Endothelial cell of umbilical vein (primary cell): ENCODE results near the gene SLC38A2. TPM values are rescaled to one million over a fixed set of nuclear protein-coding genes. Genes with fewer than 3 reads are reported as not detected.

Experiments
- BruUV-seq: library from RNA; stranded (reverse); fragments of 400-500 nt; replicated peaks from 2 replicates; lab custom pipeline; 2021; lab: Mats Ljungman, UMichigan
- CTCF ChIA-PET: fragments of 300-600, 350-600 bp; sonication (Branson Sonifier 250); formaldehyde crosslinking; loops from one replicate; lab custom pipeline; 2021; ENCODE audit warnings: antibody characterized with exemption, inconsistent platforms; lab: Charles Lee
- POLR2A ChIA-PET: fragments of 300-600, 350-600 bp; sonication (Branson Sonifier 250); formaldehyde crosslinking; loops from one replicate; lab custom pipeline; 2021; ENCODE audit warnings: antibody characterized with exemption, inconsistent platforms; lab: Charles Lee
- DNase-seq: peaks from one replicate; pipeline ENCODE4 v3.0.0-alpha.2; 2011; ENCODE audit warnings: low read depth, low spot score
- FAIRE-seq: peaks from 2 replicates; lab custom pipeline; 2011; peaks lifted over from hg19 to GRCh38; lab: Jason Lieb, UNC
- H2AFZ ChIP-seq: 2 replicates; pipeline ENCODE4 v1.6.0; 2012; ENCODE audit warnings: low read depth, low read length, control low read depth, inconsistent platforms
- H3K27ac ChIP-seq: 2 replicates; pipeline ENCODE4 v1.5.1; 2011; ENCODE audit warnings: low read depth, mild to moderate bottlenecking, control low read depth, low read length, moderate library complexity; ENCODE audit not compliant: insufficient read depth
- H3K27me3 ChIP-seq, 2 experiments: 2 replicates each; pipeline versions ENCODE4 v1.6.0 to v1.6.1; 2011; ENCODE audit warnings: low read length in 2 of 2, mixed read lengths in 1 of 2; ENCODE audit not compliant: control insufficient read depth in 2 of 2, insufficient read depth in 2 of 2
- H3K36me3 ChIP-seq, 2 experiments: 2 replicates in 1 of 2; 3 replicates in 1 of 2; pipeline ENCODE4 v1.5.1; 2011; ENCODE audit warnings: low read length in 2 of 2, mild to moderate bottlenecking in 1 of 2, moderate library complexity in 1 of 2; ENCODE audit not compliant: control insufficient read depth in 2 of 2, insufficient read depth in 2 of 2; ENCODE audit errors: extremely low read depth in 1 of 2
- H3K4me1 ChIP-seq: 3 replicates; pipeline ENCODE4 v1.5.1; 2011; ENCODE audit warnings: mild to moderate bottlenecking, low read length; ENCODE audit not compliant: control insufficient read depth, insufficient read depth; ENCODE audit errors: extremely low read depth
- H3K4me2 ChIP-seq: 2 replicates; pipeline ENCODE4 v1.6.1; 2011; ENCODE audit warnings: low read length, control low read depth, mixed read lengths; ENCODE audit not compliant: insufficient read depth
- H3K4me3 ChIP-seq, 3 experiments: fragments of 200-600 bp in 1 of 3; sonication (generic), shearing (Covaris generic) in 1 of 3; replicated peaks in 1 of 3; 2 replicates each; pipeline ENCODE4 v1.5.1; 2011 to 2016; ENCODE audit warnings: control low read depth in 3 of 3, low read length in 3 of 3, mild to moderate bottlenecking in 2 of 3, inconsistent platforms in 1 of 3, low read depth in 1 of 3, moderate library complexity in 1 of 3; ENCODE audit not compliant: insufficient read depth in 1 of 3
- H3K79me2 ChIP-seq: 2 replicates; pipeline ENCODE4 v1.6.0; 2012; ENCODE audit warnings: low read length, inconsistent platforms; ENCODE audit not compliant: control insufficient read depth, insufficient read depth
- H3K9ac ChIP-seq: replicated peaks from 2 replicates; pipeline ENCODE3; 2011; ENCODE audit warnings: low read length, control low read depth; ENCODE audit not compliant: insufficient read depth; ENCODE audit errors: extremely low read depth
- H3K9me1 ChIP-seq: replicated peaks from 3 replicates; pipeline ENCODE4 v1.6.0; 2011; ENCODE audit warnings: mild to moderate bottlenecking, low read length; ENCODE audit not compliant: control insufficient read depth, insufficient read depth; ENCODE audit errors: extremely low read depth
- H3K9me3 ChIP-seq: replicated peaks from 2 replicates; pipeline ENCODE4 v1.5.1; 2012; ENCODE audit warnings: low read length, inconsistent platforms; ENCODE audit not compliant: control insufficient read depth, insufficient read depth
- H4K20me1 ChIP-seq: replicated peaks from 2 replicates; pipeline ENCODE3; 2011; ENCODE audit warnings: mild to moderate bottlenecking, low read length; ENCODE audit not compliant: control insufficient read depth, insufficient read depth; ENCODE audit errors: extremely low read depth
- FOS ChIP-seq: IDR thresholded peaks from 2 replicates; pipeline ENCODE4 v1.6.1; 2011; ENCODE audit warnings: mild to moderate bottlenecking, low read length, moderate library complexity, borderline replicate concordance; ENCODE audit not compliant: insufficient read depth
- GATA2 ChIP-seq: IDR thresholded peaks from 2 replicates; pipeline ENCODE4 v1.7.0; 2011; ENCODE audit warnings: low read depth, mild to moderate bottlenecking, moderate library complexity, mixed read lengths, low read length; ENCODE audit not compliant: insufficient read length, insufficient read depth
- JUN ChIP-seq: IDR thresholded peaks from 2 replicates; pipeline ENCODE4 v1.6.1; 2011; ENCODE audit warnings: borderline replicate concordance, low read depth; ENCODE audit not compliant: insufficient read length, insufficient read depth
- MAX ChIP-seq: IDR thresholded peaks from 2 replicates; pipeline ENCODE4 v1.6.1; 2011; ENCODE audit not compliant: insufficient read depth, insufficient read length
- MYC ChIP-seq: IDR thresholded peaks from one replicate; pipeline ENCODE4 v1.6.1; 2011; ENCODE audit warnings: mild to moderate bottlenecking, low read depth, low read length
- POLR2A ChIP-seq: IDR thresholded peaks from 2 replicates; pipeline ENCODE4 v1.6.1; 2012; ENCODE audit warnings: low read depth, mild to moderate bottlenecking, control low read depth, low read length
- POLR2AphosphoS5 ChIP-seq: IDR thresholded peaks from 2 replicates; pipeline ENCODE4 v1.6.1; 2012; ENCODE audit warnings: low read depth, mild to moderate bottlenecking, control low read depth, low read length, moderate library complexity; ENCODE audit not compliant: insufficient read depth
- dilution Hi-C: fragments of 300-500 bp; cut with MboI; formaldehyde crosslinking; loops from one replicate; pipeline ENCODE4 v1.15.0; 2019; ENCODE audit warnings: low sequenced_read_pairs; ENCODE audit not compliant: extremely low pct_ligation_motif_present
- intact Hi-C: fragments of 100-400 bp; cut with micrococcal nuclease; formaldehyde crosslinking; loops from one replicate; pipeline ENCODE4 v1.10.0; 2022
- polyA plus RNA-seq, 4 experiments: library from polyadenylated mRNA; depleted of rRNA in 3 of 4; stranded (reverse) in 3 of 4; unstranded in 1 of 4; fragments of >200 nt; gene quantifications; 2 replicates each; pipeline versions ENCODE4 v1.2.1 to v1.2.3, GENCODE V29; 2011 to 2012; ENCODE audit warnings: missing spikeins in 1 of 4
- total RNA-seq: library from RNA; stranded (reverse); gene quantifications from 2 replicates; pipeline ENCODE4 v1.2.3, GENCODE V29; 2021

SLC38A2 gene
- total and polyA plus RNA-seq, 2 donors (not counting 3 experiments of a cell fraction or from before 2014, with no cell fraction given), result 267 to 427 TPM

- H3K9me1 ChIP-seq, result no peaks in the 10 kb centered on the region
- no peaks in the 10 kb centered on the region for H3K36me3 ChIP-seq
- no peak overlapping the region for H3K9ac ChIP-seq
- POLR2A ChIA-PET, result no interaction called here
- H4K20me1 ChIP-seq, result no peaks in the 10 kb centered on the region
- H3K4me1 ChIP-seq, result peaks cover 17% of the 10 kb centered on the region
- H3K27me3 ChIP-seq, result no peaks in the 10 kb centered on the region
- no peak overlapping the region for H2AFZ ChIP-seq
- intact Hi-C loops (no loop called here), dilution Hi-C loops (no loop called here)
- CTCF ChIA-PET, result interaction anchor here (1.0 kb wide), 1 partner anchor 23 kb away, joined by 4 read pairs; no protein-coding TSS in a partner anchor
- DNase-seq (peak; percentile 27), FAIRE-seq (peak; percentile 4)
- H3K79me2 ChIP-seq, result no peaks in the 10 kb centered on the region
- TF ChIP-seq JUN (no peak), MYC (no peak), GATA2 (no peak)
- no TSS peak for BruUV-seq
- no peak overlapping the region for H3K27ac ChIP-seq
- H3K4me3 ChIP-seq, result no peak overlapping the region
- no peak overlapping the region for H3K4me2 ChIP-seq
- no peaks in the 10 kb centered on the region for H3K9me3 ChIP-seq
Measured at GRCh38 chr12:46409342-46409741, 36.8 kb upstream of the SLC38A2 start.

- no peaks in the 10 kb centered on the region for H3K79me2 ChIP-seq
- H3K4me2 ChIP-seq, result no peak overlapping the region
- no peaks in the 10 kb centered on the region for H3K9me3 ChIP-seq
- intact Hi-C loops (no loop called here), dilution Hi-C loops (no loop called here)
- no peaks in the 10 kb centered on the region for H3K27me3 ChIP-seq
- FAIRE-seq (no peak), DNase-seq (no peak)
- H3K36me3 ChIP-seq, result no peaks in the 10 kb centered on the region
- POLR2A ChIA-PET, result no interaction called here
- CTCF ChIA-PET, result interaction anchor here (1.0 kb wide), 1 partner anchor 24 kb away, joined by 4 read pairs; no protein-coding TSS in a partner anchor
- no peak overlapping the region for H3K4me3 ChIP-seq
- H3K27ac ChIP-seq, result no peak overlapping the region
- TF ChIP-seq POLR2AphosphoS5, result no peak
- no peak for TF ChIP-seq POLR2A
- TF ChIP-seq MYC, result no peak
- no peak for TF ChIP-seq MAX
- TF ChIP-seq FOS, result no peak
- no peak overlapping the region for H3K9ac ChIP-seq
- no peak overlapping the region for H2AFZ ChIP-seq
- no TSS peak for BruUV-seq
- peaks cover 22% of the 10 kb centered on the region for H3K4me1 ChIP-seq
- no peaks in the 10 kb centered on the region for H3K9me1 ChIP-seq
- H4K20me1 ChIP-seq, result no peaks in the 10 kb centered on the region
Measured at GRCh38 chr12:46408441-46408840, 35.9 kb upstream of the SLC38A2 start.
